Activated gamma-delta T cell (primary cell): ENCODE results near the gene CD1C.
"Not testable (repeated sequence)": the region's sequence is repeated elsewhere in the genome, so short reads cannot be mapped to it uniquely, and the experiment has no call there.

Source experiments
- DNase-seq: peaks from one replicate; lab custom pipeline; 2025; lab: John Stamatoyannopoulos, UW
- total RNA-seq, 2 donors: gene quantifications; one replicate each; lab custom pipeline; 2026; lab: John Stamatoyannopoulos, UW

CD1C gene
- 0 to 0.05 reads per million in 2 donors for total RNA-seq

GRCh38 chr1:158289811-158290210, at the start of gene CD1C:
Gene CD1C (plus strand): TSS chr1:158289923. CDS start chr1:158290065, 142 bp downstream.
- no peak for DNase-seq

- DNase-seq, result no peak
These were observed 43.1 kb upstream of the CD1C start for GRCh38 chr1:158246650-158247049.

- DNase-seq, result no peak
These were observed 41.6 kb upstream of the CD1C start for GRCh38 chr1:158248118-158248517.

GRCh38 chr1:158248771-158249170, 41.0 kb upstream of the CD1C start:
- no peak for DNase-seq

GRCh38 chr1:158249646-158250045, 40.1 kb upstream of the CD1C start:
- no peak for DNase-seq

- DNase-seq, result no peak
These were observed 38.6 kb upstream of the CD1C start for GRCh38 chr1:158251163-158251562.

GRCh38 chr1:158255656-158256055, 34.1 kb upstream of the CD1C start:
- DNase-seq, result no peak

GRCh38 chr1:158256747-158257146, 33.0 kb upstream of the CD1C start:
- not testable (repeated sequence) for DNase-seq

GRCh38 chr1:158257888-158258287, 31.8 kb upstream of the CD1C start:
- no peak for DNase-seq

- no peak for DNase-seq
These were observed 30.6 kb upstream of the CD1C start for GRCh38 chr1:158259117-158259516.

- no peak for DNase-seq
These were observed 17.0 kb upstream of the CD1C start for GRCh38 chr1:158272681-158273080.

GRCh38 chr1:158274797-158275196, 14.9 kb upstream of the CD1C start:
- DNase-seq, result no peak

GRCh38 chr1:158282421-158282820, 7.3 kb upstream of the CD1C start:
- not testable (repeated sequence) for DNase-seq

- DNase-seq, result no peak
These were observed 5.8 kb upstream of the CD1C start for GRCh38 chr1:158283965-158284364.

- DNase-seq, result no peak
These were observed 3.9 kb upstream of the CD1C start for GRCh38 chr1:158285756-158286241.

- no peak for DNase-seq
These were observed 3.2 kb upstream of the CD1C start for GRCh38 chr1:158286487-158286886.

GRCh38 chr1:158286941-158287346, 2.8 kb upstream of the CD1C start:
- DNase-seq, result no peak

GRCh38 chr1:158290321-158290844, 660 bp downstream of the CD1C start:
- DNase-seq, result no peak

GRCh38 chr1:158295791-158296190, 6.1 kb downstream of the CD1C start:
- DNase-seq, result no peak

GRCh38 chr1:158310623-158311022, 20.9 kb downstream of the CD1C start:
- DNase-seq, result no peak

GRCh38 chr1:158311066-158311465, 21.3 kb downstream of the CD1C start:
- DNase-seq, result no peak

GRCh38 chr1:158323866-158324265, 34.1 kb downstream of the CD1C start:
- no peak for DNase-seq

- DNase-seq, result no peak
These were observed 34.7 kb downstream of the CD1C start for GRCh38 chr1:158324395-158324794.

- no peak for DNase-seq
These were observed 37.8 kb downstream of the CD1C start for GRCh38 chr1:158327481-158327880.
